ENCODE data around the gene RTN4R. TPM values are rescaled to one million over a fixed set of nuclear protein-coding genes. Genes with fewer than 3 reads are reported as not detected.

Gene RTN4R
- total and polyA plus RNA-seq, 2 experiments from 2014 or later, result 10.6 to 38.4 TPM

DNA sequence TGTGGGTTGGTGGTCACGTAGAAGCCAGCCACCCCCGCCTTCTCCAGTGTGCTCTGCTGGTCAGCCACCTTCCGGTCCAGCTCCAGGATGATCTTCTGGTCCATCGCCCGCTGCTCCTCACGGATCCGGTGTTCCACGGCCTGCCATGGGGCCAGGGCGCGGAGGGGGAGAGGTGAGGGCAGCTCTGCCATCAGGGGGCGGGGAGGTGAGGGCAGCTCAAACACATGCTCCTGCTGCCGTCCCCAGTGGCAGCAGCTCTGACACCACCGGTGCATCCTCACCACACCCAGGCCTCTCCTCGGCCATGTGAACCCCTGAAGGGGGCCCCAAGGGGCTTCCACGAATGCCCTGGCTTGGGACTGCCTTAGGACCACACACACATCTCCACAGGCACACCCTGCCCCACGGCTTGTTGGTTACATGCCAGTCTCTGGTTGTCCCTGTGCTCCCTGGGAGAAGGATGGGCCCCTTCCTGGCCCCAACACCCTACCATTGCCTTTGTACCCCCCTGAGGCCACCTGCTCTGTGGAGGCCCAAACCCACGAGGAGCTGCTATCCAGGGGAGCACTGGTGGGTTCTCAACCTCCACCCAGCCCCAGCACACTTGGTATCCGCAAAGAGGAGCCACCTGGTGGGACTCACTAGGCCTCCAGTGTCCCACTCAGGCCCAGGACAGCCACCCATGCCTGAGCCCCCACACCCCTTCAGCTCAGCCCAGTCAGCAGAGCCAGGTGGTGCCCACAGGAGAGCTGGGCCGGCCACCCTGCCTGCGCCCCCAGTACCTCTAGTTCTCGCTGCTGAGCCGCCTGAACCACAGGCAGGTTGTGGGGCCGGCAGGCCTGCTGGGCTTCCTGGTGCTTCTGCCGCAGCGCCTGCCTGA is 47.5 kb upstream of the RTN4R start:
- no peaks in the 10 kb centered on the region for H3K36me3 ChIP-seq (ENCODE audit: insufficient read depth)
- no peaks in the 10 kb centered on the region for H3K27me3 ChIP-seq (ENCODE audit: insufficient read depth)
- Mint-ChIP-seq H3K27ac (no peak overlapping the region), H3K4me3 (no peak overlapping the region), H3K27me3 (ENCODE audit: insufficient read depth, low read depth, poor library complexity) (peaks cover 5% of the 10 kb centered on the region), H3K36me3 (ENCODE audit: low read depth) (no peaks in the 10 kb centered on the region; the same call in 2 of the 3 replicates), H3K9me3 (no peaks in the 10 kb centered on the region; the same call in 2 of the 3 replicates), H3K4me1 (peaks cover 22% of the 10 kb centered on the region)
- H4K20me1 ChIP-seq (replicated peaks; ENCODE audit: insufficient read depth), result 0 out of 2 replicates have a peak, but pooled peaks cover 2% of the 10 kb centered on the region
- DNase-seq (ENCODE audit: low spot score) (no peak), ATAC-seq (no peak)
- peaks cover 8% of the 10 kb centered on the region; the same call in 1 of the 2 replicates for H3K4me1 ChIP-seq (ENCODE audit: insufficient read depth)
- no peak overlapping the region for H3K27ac ChIP-seq (ENCODE audit: low read depth)
- H2AFZ ChIP-seq, result no peak overlapping the region
- peaks cover 20% of the 10 kb centered on the region for H3K79me2 ChIP-seq (replicated peaks; ENCODE audit: insufficient read depth)
- H3K9me2 ChIP-seq (ENCODE audit: insufficient read depth), result no peaks in the 10 kb centered on the region
- no peak overlapping the region for H3K4me3 ChIP-seq
- TF ChIP-seq POLR2AphosphoS5 (IDR thresholded peaks at IDR 0.05; ENCODE audit: low read depth), result no peak
- TF ChIP-seq, protein P1, sequence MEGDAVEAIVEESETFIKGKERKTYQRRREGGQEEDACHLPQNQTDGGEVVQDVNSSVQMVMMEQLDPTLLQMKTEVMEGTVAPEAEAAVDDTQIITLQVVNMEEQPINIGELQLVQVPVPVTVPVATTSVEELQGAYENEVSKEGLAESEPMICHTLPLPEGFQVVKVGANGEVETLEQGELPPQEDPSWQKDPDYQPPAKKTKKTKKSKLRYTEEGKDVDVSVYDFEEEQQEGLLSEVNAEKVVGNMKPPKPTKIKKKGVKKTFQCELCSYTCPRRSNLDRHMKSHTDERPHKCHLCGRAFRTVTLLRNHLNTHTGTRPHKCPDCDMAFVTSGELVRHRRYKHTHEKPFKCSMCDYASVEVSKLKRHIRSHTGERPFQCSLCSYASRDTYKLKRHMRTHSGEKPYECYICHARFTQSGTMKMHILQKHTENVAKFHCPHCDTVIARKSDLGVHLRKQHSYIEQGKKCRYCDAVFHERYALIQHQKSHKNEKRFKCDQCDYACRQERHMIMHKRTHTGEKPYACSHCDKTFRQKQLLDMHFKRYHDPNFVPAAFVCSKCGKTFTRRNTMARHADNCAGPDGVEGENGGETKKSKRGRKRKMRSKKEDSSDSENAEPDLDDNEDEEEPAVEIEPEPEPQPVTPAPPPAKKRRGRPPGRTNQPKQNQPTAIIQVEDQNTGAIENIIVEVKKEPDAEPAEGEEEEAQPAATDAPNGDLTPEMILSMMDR (conservative IDR thresholded peaks at IDR 0.05; ENCODE audit: low read depth in 2 of 2), result no peak
- TF ChIP-seq, protein P2, sequence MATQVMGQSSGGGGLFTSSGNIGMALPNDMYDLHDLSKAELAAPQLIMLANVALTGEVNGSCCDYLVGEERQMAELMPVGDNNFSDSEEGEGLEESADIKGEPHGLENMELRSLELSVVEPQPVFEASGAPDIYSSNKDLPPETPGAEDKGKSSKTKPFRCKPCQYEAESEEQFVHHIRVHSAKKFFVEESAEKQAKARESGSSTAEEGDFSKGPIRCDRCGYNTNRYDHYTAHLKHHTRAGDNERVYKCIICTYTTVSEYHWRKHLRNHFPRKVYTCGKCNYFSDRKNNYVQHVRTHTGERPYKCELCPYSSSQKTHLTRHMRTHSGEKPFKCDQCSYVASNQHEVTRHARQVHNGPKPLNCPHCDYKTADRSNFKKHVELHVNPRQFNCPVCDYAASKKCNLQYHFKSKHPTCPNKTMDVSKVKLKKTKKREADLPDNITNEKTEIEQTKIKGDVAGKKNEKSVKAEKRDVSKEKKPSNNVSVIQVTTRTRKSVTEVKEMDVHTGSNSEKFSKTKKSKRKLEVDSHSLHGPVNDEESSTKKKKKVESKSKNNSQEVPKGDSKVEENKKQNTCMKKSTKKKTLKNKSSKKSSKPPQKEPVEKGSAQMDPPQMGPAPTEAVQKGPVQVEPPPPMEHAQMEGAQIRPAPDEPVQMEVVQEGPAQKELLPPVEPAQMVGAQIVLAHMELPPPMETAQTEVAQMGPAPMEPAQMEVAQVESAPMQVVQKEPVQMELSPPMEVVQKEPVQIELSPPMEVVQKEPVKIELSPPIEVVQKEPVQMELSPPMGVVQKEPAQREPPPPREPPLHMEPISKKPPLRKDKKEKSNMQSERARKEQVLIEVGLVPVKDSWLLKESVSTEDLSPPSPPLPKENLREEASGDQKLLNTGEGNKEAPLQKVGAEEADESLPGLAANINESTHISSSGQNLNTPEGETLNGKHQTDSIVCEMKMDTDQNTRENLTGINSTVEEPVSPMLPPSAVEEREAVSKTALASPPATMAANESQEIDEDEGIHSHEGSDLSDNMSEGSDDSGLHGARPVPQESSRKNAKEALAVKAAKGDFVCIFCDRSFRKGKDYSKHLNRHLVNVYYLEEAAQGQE (IDR thresholded peaks at IDR 0.05; ENCODE audit: unreplicated experiment), result no peak
- no peak for TF ChIP-seq ZNF114 (CRISPR knock-in tag; IDR thresholded peaks at IDR 0.05)
- no peak for TF ChIP-seq JUNB (IDR thresholded peaks at IDR 0.05; ENCODE audit: unreplicated experiment)
- no peak for TF ChIP-seq CREB1 (CRISPR knock-in tag; IDR thresholded peaks at IDR 0.05; ENCODE audit: low read depth)
- TF ChIP-seq EZH2phosphoT487 (IDR thresholded peaks at IDR 0.05; ENCODE audit: unreplicated experiment), result no peak
- no peak for TF ChIP-seq EZH2 (IDR thresholded peaks at IDR 0.05; ENCODE audit: low read depth, unreplicated experiment)
- TF ChIP-seq, protein P3, sequence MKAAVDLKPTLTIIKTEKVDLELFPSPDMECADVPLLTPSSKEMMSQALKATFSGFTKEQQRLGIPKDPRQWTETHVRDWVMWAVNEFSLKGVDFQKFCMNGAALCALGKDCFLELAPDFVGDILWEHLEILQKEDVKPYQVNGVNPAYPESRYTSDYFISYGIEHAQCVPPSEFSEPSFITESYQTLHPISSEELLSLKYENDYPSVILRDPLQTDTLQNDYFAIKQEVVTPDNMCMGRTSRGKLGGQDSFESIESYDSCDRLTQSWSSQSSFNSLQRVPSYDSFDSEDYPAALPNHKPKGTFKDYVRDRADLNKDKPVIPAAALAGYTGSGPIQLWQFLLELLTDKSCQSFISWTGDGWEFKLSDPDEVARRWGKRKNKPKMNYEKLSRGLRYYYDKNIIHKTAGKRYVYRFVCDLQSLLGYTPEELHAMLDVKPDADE (IDR thresholded peaks at IDR 0.05), result no peak
- no peak for TF ChIP-seq STAT1 (IDR thresholded peaks at IDR 0.05; ENCODE audit: unreplicated experiment)
- no peak for TF ChIP-seq NANOG (IDR thresholded peaks at IDR 0.05; ENCODE audit: borderline replicate concordance)
- TF ChIP-seq, protein P4, sequence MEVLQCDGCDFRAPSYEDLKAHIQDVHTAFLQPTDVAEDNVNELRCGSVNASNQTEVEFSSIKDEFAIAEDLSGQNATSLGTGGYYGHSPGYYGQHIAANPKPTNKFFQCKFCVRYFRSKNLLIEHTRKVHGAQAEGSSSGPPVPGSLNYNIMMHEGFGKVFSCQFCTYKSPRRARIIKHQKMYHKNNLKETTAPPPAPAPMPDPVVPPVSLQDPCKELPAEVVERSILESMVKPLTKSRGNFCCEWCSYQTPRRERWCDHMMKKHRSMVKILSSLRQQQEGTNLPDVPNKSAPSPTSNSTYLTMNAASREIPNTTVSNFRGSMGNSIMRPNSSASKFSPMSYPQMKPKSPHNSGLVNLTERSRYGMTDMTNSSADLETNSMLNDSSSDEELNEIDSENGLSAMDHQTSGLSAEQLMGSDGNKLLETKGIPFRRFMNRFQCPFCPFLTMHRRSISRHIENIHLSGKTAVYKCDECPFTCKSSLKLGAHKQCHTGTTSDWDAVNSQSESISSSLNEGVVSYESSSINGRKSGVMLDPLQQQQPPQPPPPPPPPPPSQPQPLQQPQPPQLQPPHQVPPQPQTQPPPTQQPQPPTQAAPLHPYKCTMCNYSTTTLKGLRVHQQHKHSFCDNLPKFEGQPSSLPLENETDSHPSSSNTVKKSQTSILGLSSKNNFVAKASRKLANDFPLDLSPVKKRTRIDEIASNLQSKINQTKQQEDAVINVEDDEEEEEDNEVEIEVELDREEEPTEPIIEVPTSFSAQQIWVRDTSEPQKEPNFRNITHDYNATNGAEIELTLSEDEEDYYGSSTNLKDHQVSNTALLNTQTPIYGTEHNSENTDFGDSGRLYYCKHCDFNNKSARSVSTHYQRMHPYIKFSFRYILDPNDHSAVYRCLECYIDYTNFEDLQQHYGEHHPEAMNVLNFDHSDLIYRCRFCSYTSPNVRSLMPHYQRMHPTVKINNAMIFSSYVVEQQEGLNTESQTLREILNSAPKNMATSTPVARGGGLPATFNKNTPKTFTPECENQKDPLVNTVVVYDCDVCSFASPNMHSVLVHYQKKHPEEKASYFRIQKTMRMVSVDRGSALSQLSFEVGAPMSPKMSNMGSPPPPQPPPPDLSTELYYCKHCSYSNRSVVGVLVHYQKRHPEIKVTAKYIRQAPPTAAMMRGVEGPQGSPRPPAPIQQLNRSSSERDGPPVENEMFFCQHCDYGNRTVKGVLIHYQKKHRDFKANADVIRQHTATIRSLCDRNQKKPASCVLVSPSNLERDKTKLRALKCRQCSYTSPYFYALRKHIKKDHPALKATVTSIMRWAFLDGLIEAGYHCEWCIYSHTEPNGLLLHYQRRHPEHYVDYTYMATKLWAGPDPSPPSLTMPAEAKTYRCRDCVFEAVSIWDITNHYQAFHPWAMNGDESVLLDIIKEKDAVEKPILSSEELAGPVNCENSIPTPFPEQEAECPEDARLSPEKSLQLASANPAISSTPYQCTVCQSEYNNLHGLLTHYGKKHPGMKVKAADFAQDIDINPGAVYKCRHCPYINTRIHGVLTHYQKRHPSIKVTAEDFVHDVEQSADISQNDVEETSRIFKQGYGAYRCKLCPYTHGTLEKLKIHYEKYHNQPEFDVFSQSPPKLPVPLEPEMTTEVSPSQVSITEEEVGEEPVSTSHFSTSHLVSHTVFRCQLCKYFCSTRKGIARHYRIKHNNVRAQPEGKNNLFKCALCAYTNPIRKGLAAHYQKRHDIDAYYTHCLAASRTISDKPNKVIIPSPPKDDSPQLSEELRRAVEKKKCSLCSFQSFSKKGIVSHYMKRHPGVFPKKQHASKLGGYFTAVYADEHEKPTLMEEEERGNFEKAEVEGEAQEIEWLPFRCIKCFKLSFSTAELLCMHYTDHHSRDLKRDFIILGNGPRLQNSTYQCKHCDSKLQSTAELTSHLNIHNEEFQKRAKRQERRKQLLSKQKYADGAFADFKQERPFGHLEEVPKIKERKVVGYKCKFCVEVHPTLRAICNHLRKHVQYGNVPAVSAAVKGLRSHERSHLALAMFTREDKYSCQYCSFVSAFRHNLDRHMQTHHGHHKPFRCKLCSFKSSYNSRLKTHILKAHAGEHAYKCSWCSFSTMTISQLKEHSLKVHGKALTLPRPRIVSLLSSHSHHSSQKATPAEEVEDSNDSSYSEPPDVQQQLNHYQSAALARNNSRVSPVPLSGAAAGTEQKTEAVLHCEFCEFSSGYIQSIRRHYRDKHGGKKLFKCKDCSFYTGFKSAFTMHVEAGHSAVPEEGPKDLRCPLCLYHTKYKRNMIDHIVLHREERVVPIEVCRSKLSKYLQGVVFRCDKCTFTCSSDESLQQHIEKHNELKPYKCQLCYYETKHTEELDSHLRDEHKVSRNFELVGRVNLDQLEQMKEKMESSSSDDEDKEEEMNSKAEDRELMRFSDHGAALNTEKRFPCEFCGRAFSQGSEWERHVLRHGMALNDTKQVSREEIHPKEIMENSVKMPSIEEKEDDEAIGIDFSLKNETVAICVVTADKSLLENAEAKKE (CRISPR knock-in tag; IDR thresholded peaks at IDR 0.05), result no peak
- no peak for TF ChIP-seq ZNF331 (CRISPR knock-in tag; IDR thresholded peaks at IDR 0.05; ENCODE audit: low read depth)
- H3K4me2 ChIP-seq, result no peak overlapping the region
- H3F3A ChIP-seq (replicated peaks; ENCODE audit: low read depth), result 0 out of 2 replicates have a peak, but pooled peaks cover 2% of the 10 kb centered on the region
